Activated T-helper 9 cell treated with anti-CD3 and anti-CD28 coated beads, Interleukin-2, amount 50 U/mL, for 16 hours (primary cell): ENCODE results near the gene TFAP2A.

ENCODE experiments used
- DNase-seq: peaks from one replicate; pipeline ENCODE4 v3.0.0-alpha.2; 2020; ENCODE audit warnings: low read depth

The TFAP2A gene

GRCh38 chr6:10412461-10413261 lies 2.2 kb downstream of the TFAP2A start:
- no peak for DNase-seq

GRCh38 chr6:10411971-10412460 lies 2.9 kb downstream of the TFAP2A start:
- no peak for DNase-seq

GRCh38 chr6:10411131-10411970 lies 3.5 kb downstream of the TFAP2A start:
- no peak for DNase-seq

- DNase-seq: no peak
Measured at GRCh38 chr6:10410207-10411050, 4.4 kb downstream of the TFAP2A start.

GRCh38 chr6:10409731-10410206 lies 5.1 kb downstream of the TFAP2A start:
- no peak for DNase-seq

- DNase-seq: no peak
Measured at GRCh38 chr6:10409233-10409721, 5.6 kb downstream of the TFAP2A start.

GRCh38 chr6:10408457-10408856 lies 6.4 kb downstream of the TFAP2A start:
- DNase-seq: no peak

- DNase-seq: no peak
Measured at GRCh38 chr6:10407674-10408054, 7.2 kb downstream of the TFAP2A start.

GRCh38 chr6:10407018-10407673 lies 7.7 kb downstream of the TFAP2A start:
- DNase-seq: no peak

GRCh38 chr6:10406556-10406955 lies 8.3 kb downstream of the TFAP2A start:
- no peak for DNase-seq

- DNase-seq: no peak
Measured at GRCh38 chr6:10405513-10405900, 9.4 kb downstream of the TFAP2A start.

GRCh38 chr6:10404799-10405512 lies 9.9 kb downstream of the TFAP2A start:
- no peak for DNase-seq

GRCh38 chr6:10404107-10404798 lies 10.6 kb downstream of the TFAP2A start:
- DNase-seq: peak; percentile 72

- DNase-seq: no peak
Measured at GRCh38 chr6:10403385-10404106, 11.3 kb downstream of the TFAP2A start.

- no peak for DNase-seq
Measured at GRCh38 chr6:10402648-10403311, 12.1 kb downstream of the TFAP2A start.

GRCh38 chr6:10401632-10402223 lies 13.1 kb downstream of the TFAP2A start:
- no peak for DNase-seq

GRCh38 chr6:10401004-10401536 lies 13.8 kb downstream of the TFAP2A start:
- DNase-seq: no peak

GRCh38 chr6:10400330-10400729 lies 14.5 kb downstream of the TFAP2A start:
- DNase-seq: no peak
